ENCODE measurements around the gene VRK1.

DNA sequence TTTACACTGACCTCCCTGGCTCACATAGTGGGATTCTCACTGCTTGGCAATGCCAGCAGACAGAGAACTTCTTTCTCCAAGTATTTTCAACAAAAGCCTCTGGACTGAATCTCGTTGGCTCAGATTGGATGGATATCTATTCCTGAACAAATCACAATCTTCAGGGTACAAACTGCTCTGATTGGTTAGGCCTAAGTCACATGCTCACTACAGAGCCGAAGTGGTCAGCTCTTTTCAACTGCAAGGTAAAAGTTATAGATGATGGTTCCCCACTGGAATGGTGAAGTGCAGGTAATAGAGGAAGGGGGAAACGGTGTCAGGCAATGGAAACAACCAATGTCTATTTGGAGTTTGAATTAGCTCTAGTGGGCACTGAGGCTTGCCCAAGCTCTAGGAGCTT, 16.7 kb upstream of the VRK1 start:
- TF ChIP-seq EZH2 (IDR thresholded peaks at IDR 0.05) (no peak), POLR2AphosphoS5 (IDR thresholded peaks at IDR 0.05; ENCODE audit: borderline replicate concordance, low read depth, low read length) (no peak)

All from SK-N-MC (cell line).